Psoas muscle (tissue), 8 donors: ENCODE measurements around the gene CRY1. TPM values are rescaled to one million over a fixed set of nuclear protein-coding genes. Genes with fewer than 3 reads are reported as not detected.
A peak's percentile ranks its signal among the peaks of the same experiment; 100 is the strongest.
"Not testable (repeated sequence)": the region's sequence is repeated elsewhere in the genome, so short reads cannot be mapped to it uniquely, and the experiment has no call there.

Experiments
- ATAC-seq, 4 donors: fragments of 200-7000 bp; cut with Tn5 transposase; one replicate each; pipeline ENCODE4 v1.9.1; 2020; ENCODE audit warnings: moderate library complexity in 3 of 4, mild to moderate bottlenecking in 2 of 4
- DNase-seq, 2 donors: peaks; one replicate each; pipeline ENCODE4 v3.0.0-alpha.2; 2020
- H3K27ac ChIP-seq: fragments of 200-600 bp; one replicate; pipeline ENCODE4 v1.8.0; 2022
- H3K27me3 ChIP-seq, 3 donors: fragments of 200-600 bp in 1 of 3; one replicate each; pipeline versions ENCODE4 v1.6.1 to v1.8.0; 2013 to 2022; ENCODE audit warnings: low read length in 2 of 3, mild to moderate bottlenecking in 2 of 3, moderate library complexity in 1 of 3; ENCODE audit not compliant: insufficient read depth in 3 of 3
- H3K36me3 ChIP-seq, 2 donors: fragments of 200-600 bp in 1 of 2; one replicate each; pipeline versions ENCODE4 v1.6.1 to v1.8.0; 2013 to 2022; ENCODE audit warnings: low read depth in 1 of 2, mild to moderate bottlenecking in 1 of 2, moderate library complexity in 1 of 2; ENCODE audit not compliant: insufficient read depth in 1 of 2
- H3K4me1 ChIP-seq: fragments of 200-600 bp; one replicate; pipeline ENCODE4 v1.8.0; 2022
- H3K4me3 ChIP-seq: fragments of 200-600 bp; one replicate; pipeline ENCODE4 v1.8.0; 2022; ENCODE audit warnings: mild to moderate bottlenecking
- H3K9me3 ChIP-seq: fragments of 200-600 bp; one replicate; pipeline ENCODE4 v1.8.0; 2022
- CTCF ChIP-seq: fragments of 200-600 bp; IDR thresholded peaks from one replicate; pipeline ENCODE4 v1.8.0; 2022; ENCODE audit warnings: antibody characterized with exemption
- WGBS, 3 donors: extraction: QIAGEN DNeasy Blood & Tissue Kit; methylation state at CpG; one replicate each; pipeline versions ENCODE4 v1.1.6 to v1.1.7; 2013; 5-methylcytosine and 5-hydroxymethylcytosine counted together
- intact Hi-C, 2 donors: fragments of 100-400 bp; cut with DNase I; formaldehyde crosslinking; loops; one replicate each; pipeline versions ENCODE4 v1.11.0 to v1.14.2; 2022
- polyA plus RNA-seq, 3 donors: library from polyadenylated mRNA; stranded (reverse); fragments of 200-250 nt; gene quantifications; one replicate each; pipeline ENCODE4 v1.2.3, GENCODE V29; 2013
- total RNA-seq, 4 donors: library from RNA; stranded (reverse); fragmentation: NEBNext Ultra II Directional in 2 of 4; extraction: Animal tissue kit (Norgen Biotek cat#: 25700) in 2 of 4; gene quantifications; one replicate each; pipeline versions ENCODE4 v1.2.1 to v1.2.4, GENCODE V29; 2021 to 2023
- donor health status: healthy with polysubstance abuse.
- donor health status: DM: no; HTN: no; CAD: no; lungs with moderate emphysema.
- donor health status: Bipolar disorder and iron deficiency.
- donor health status: healthy.
- donor health status: DM: yes; HTN: yes; CAD: no.
- donor health status: DM: no; HTN: no; CAD: no.
- donor health status: DM: no; HTN: no; CAD: no.
- donor health status: DM: yes; HTN: yes; CAD: no.

Gene CRY1
- total and polyA plus RNA-seq, 7 donors = 8.8 to 23.3 (median 11.6) TPM

GRCh38 chr12:107007411-107007810 lies 85.9 kb downstream of the CRY1 start:
- WGBS, 3 donors = 97 to 100% (median 98%) methylated on average over 4 of the region's 4 CpGs

GRCh38 chr12:107002665-107003064 lies 90.7 kb downstream of the CRY1 start:
- H3K27me3 ChIP-seq, DNase-seq, H3K9me3 ChIP-seq, intact Hi-C loops, ATAC-seq, H3K27ac ChIP-seq, H3K4me1 ChIP-seq, H3K4me3 ChIP-seq: not testable (repeated sequence)
- peaks cover 0 to 29% of the 10 kb centered on the region in 2 donors for H3K36me3 ChIP-seq
- WGBS, 3 donors = 81% methylated on average over 4 of the region's 4 CpGs

More at GRCh38 chr12:107007411-107007810, 85.9 kb downstream of the CRY1 start:
- Histone ChIP-seq H3K27me3 (no peaks in the 10 kb centered on the region), H3K36me3 (no peaks in the 10 kb centered on the region), H3K9me3 (no peaks in the 10 kb centered on the region), H3K27ac (no peak overlapping the region), H3K4me1 (no peaks in the 10 kb centered on the region), H3K4me3 (no peak overlapping the region)
- DNase-seq (no peak), ATAC-seq (no peak)
- TF ChIP-seq CTCF = no peak
- intact Hi-C loops = no loop called here

GRCh38 chr12:106999446-106999845 lies 93.9 kb downstream of the CRY1 start:
- Histone ChIP-seq H3K27me3 (no peaks in the 10 kb centered on the region), H3K9me3 (no peaks in the 10 kb centered on the region), H3K27ac (peak overlapping the region; percentile 53), H3K4me3 (no peak overlapping the region), H3K4me1 (no peaks in the 10 kb centered on the region), H3K36me3 (peaks cover 3 to 46% of the 10 kb centered on the region in 2 donors)
- TF ChIP-seq CTCF = no peak
- ATAC-seq = peak; percentile 81 to 94 (median 88)
- intact Hi-C loops = no loop called here
- WGBS, 3 donors = 33 to 38% (median 33%) methylated on average over 6 of the region's 6 CpGs
- DNase-seq = peak; percentile 46 to 61

- intact Hi-C loops = no loop called here
- TF ChIP-seq CTCF = no peak
- Histone ChIP-seq H3K4me1 (no peaks in the 10 kb centered on the region), H3K27me3 (no peaks in the 10 kb centered on the region), H3K4me3 (no peak overlapping the region), H3K27ac (no peak overlapping the region), H3K9me3 (no peaks in the 10 kb centered on the region), H3K36me3 (peaks cover 3 to 52% of the 10 kb centered on the region in 2 donors)
- ATAC-seq = no peak
- 95 to 99% (median 97%) methylated on average over 1 of the region's 1 CpG for WGBS, 3 donors
- no peak for DNase-seq
Observed at GRCh38 chr12:106997916-106998315, 95.4 kb downstream of the CRY1 start.

- H3K9me3 ChIP-seq, H3K27ac ChIP-seq, intact Hi-C loops, DNase-seq, H3K4me3 ChIP-seq, H3K27me3 ChIP-seq, H3K4me1 ChIP-seq, ATAC-seq: not testable (repeated sequence)
- peaks cover 3 to 54% of the 10 kb centered on the region in 2 donors for H3K36me3 ChIP-seq
- 97 to 99% (median 98%) methylated on average over 5 of the region's 5 CpGs for WGBS, 3 donors
Observed at GRCh38 chr12:106996102-106996501, 97.2 kb downstream of the CRY1 start.
